ENCODE data around the gene EDC4. TPM values are rescaled to one million over a fixed set of nuclear protein-coding genes. Genes with fewer than 3 reads are reported as not detected.
A peak's percentile ranks its signal among the peaks of the same experiment; 100 is the strongest.

The EDC4 gene
- total and polyA plus RNA-seq, 2 of the 13 experiments (the other 11 are each of a cell fraction or from before 2014, with no cell fraction given): 51.4 to 59.1 TPM

- TF ChIP-seq NR0B2 (CRISPR knock-in tag; IDR thresholded peaks at IDR 0.05): no peak; the same call in 1 of the 2 replicates
- peak; percentile 96 for TF ChIP-seq GATAD1 (CRISPR knock-in tag; IDR thresholded peaks at IDR 0.05)
- TF ChIP-seq MEIS1 (CRISPR knock-in tag; IDR thresholded peaks at IDR 0.05; ENCODE audit: borderline replicate concordance): no peak
- TF ChIP-seq SATB2 (CRISPR knock-in tag; IDR thresholded peaks at IDR 0.05): 0 out of 2 replicates have a peak, but pooled peaks have one; percentile 33
- 0 out of 2 replicates have a peak, but pooled peaks have one; percentile 56 for TF ChIP-seq ZNF329 (CRISPR knock-in tag; IDR thresholded peaks at IDR 0.05; ENCODE audit: low read depth)
- no peak; the same call in 1 of the 2 replicates for TF ChIP-seq ZNF570 (CRISPR knock-in tag; IDR thresholded peaks at IDR 0.05; ENCODE audit: borderline replicate concordance)
- TF ChIP-seq ZNF180 (CRISPR knock-in tag; IDR thresholded peaks at IDR 0.05; ENCODE audit: borderline replicate concordance, low read depth): no peak
- peak; percentile 86 for TF ChIP-seq TAF1 (CRISPR knock-in tag; IDR thresholded peaks at IDR 0.05)
- peak; percentile 77; the same call in 1 of the 2 replicates for TF ChIP-seq RERE (CRISPR knock-in tag; IDR thresholded peaks at IDR 0.05; ENCODE audit: low read depth)
- TF ChIP-seq SRF (IDR thresholded peaks at IDR 0.05; ENCODE audit: low read depth, low read length): 0 out of 2 replicates have a peak, but pooled peaks have one; percentile 55
- no peak for TF ChIP-seq FOXM1 (CRISPR knock-in tag; IDR thresholded peaks at IDR 0.05)
- no peak for TF ChIP-seq RBAK (CRISPR knock-in tag; IDR thresholded peaks at IDR 0.05)
- TF ChIP-seq E2F5 (CRISPR knock-in tag; conservative IDR thresholded peaks at IDR 0.05): 0 out of 2 replicates have a peak, but pooled peaks have one; percentile 33
- peak; percentile 85 for TF ChIP-seq ZNF777 (CRISPR knock-in tag; IDR thresholded peaks at IDR 0.05)
- TF ChIP-seq MIER2 (CRISPR knock-in tag; IDR thresholded peaks at IDR 0.05): peak; percentile 73; the same call in 1 of the 2 replicates
- no peak for TF ChIP-seq TCF7L2 (IDR thresholded peaks at IDR 0.05; ENCODE audit: low read depth, low read length)
- TF ChIP-seq TOE1 (CRISPR knock-in tag; IDR thresholded peaks at IDR 0.05): no peak
- peak; percentile 76 for TF ChIP-seq HCFC1 (IDR thresholded peaks at IDR 0.05; ENCODE audit: low read depth, low read length)
- TF ChIP-seq ZNF660 (CRISPR knock-in tag; IDR thresholded peaks at IDR 0.05; ENCODE audit: borderline replicate concordance, low read depth): no peak
- no peak for TF ChIP-seq TCF12 (IDR thresholded peaks at IDR 0.05)
- TF ChIP-seq TCF12 (CRISPR knock-in tag; IDR thresholded peaks at IDR 0.05): no peak
- peak; percentile 84; the same call in 1 of the 2 replicates for TF ChIP-seq ZNF605 (CRISPR knock-in tag; IDR thresholded peaks at IDR 0.05)
- TF ChIP-seq SNAPC5 (CRISPR knock-in tag; IDR thresholded peaks at IDR 0.05; ENCODE audit: borderline replicate concordance): no peak; the same call in 1 of the 2 replicates
- TF ChIP-seq KLF13 (CRISPR knock-in tag; IDR thresholded peaks at IDR 0.05): no peak; the same call in 1 of the 2 replicates
These were observed at the start of gene EDC4 (continued) for GRCh38 chr16:67872631-67873434.
